Fibroblast of villous mesenchyme (primary cell): ENCODE data around the gene SAV1. TPM values are rescaled to one million over a fixed set of nuclear protein-coding genes. Genes with fewer than 3 reads are reported as not detected.
"Not testable (repeated sequence)": the region's sequence is repeated elsewhere in the genome, so short reads cannot be mapped to it uniquely, and the experiment has no call there.

Experiments
- DNase-seq: peaks from one replicate; pipeline ENCODE4 v3.0.0-alpha.2; 2010; ENCODE audit warnings: low read depth
- H3K4me3 ChIP-seq: 2 replicates; pipeline ENCODE4 v1.5.1; 2011; ENCODE audit warnings: low read depth, mild to moderate bottlenecking, low read length
- CTCF ChIP-seq: IDR thresholded peaks from 2 replicates; pipeline ENCODE4 v1.5.1; 2012; ENCODE audit warnings: low read depth, mild to moderate bottlenecking, low read length; ENCODE audit not compliant: insufficient read depth
- total RNA-seq: library from RNA; depleted of rRNA; stranded (reverse); fragments of >200 nt; gene quantifications from 2 replicates; pipeline ENCODE4 v1.2.3, GENCODE V29; 2012

Gene SAV1
- total RNA-seq, 1 donor: 53.5 TPM

GRCh38 chr14:50666772-50667683 is 1.1 kb downstream of the SAV1 start:
- peak; percentile 84 for DNase-seq
- TF ChIP-seq CTCF: no peak
- H3K4me3 ChIP-seq: peak overlapping the region; percentile 91

DNA sequence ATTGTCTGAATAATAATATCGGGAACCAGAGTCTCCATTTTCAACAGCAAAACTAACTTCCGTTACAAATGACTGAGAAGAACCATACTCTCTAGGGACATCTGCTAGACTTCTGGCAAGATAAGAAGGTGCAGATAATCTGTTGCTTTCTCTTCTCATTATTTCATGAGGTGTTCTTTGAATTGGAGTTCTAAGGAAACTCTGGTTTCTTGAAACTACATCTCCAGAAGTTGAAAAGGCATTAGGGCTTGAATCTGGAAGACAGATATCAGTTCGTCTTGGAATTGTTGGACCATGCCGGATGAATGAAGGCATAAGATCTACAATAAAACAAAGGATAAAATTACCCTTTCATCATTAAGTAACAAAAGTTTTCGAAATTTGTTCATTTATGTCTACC is 2.8 kb downstream of the SAV1 start:
- peak overlapping the region; percentile 91 for H3K4me3 ChIP-seq
- not testable (repeated sequence) for DNase-seq

- DNase-seq, H3K4me3 ChIP-seq: not testable (repeated sequence)
Observed at GRCh38 chr14:50664579-50664978, 3.5 kb downstream of the SAV1 start.

GRCh38 chr14:50659327-50659974 is 8.7 kb downstream of the SAV1 start:
- no peak overlapping the region for H3K4me3 ChIP-seq
- DNase-seq: no peak
- no peak for TF ChIP-seq CTCF

DNA sequence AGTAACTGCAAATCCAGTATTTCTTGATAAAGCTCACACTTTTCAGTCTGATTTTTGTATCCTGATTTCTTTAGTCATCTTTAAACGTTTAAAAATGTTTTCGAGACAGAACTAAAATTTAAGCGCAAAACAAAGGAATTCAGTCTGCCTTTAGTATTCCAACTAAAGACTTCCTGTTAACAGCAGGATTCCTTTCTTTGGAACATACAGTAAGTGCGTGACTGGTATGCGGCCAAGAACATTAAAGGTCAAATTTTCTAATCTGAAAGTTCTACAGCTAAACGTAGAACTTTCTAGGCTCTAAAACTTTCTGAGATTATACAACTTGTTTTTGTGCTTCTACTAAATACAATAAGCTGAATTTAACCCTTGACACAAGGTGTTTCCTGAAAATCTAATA is 9.9 kb downstream of the SAV1 start:
- H3K4me3 ChIP-seq: no peak overlapping the region

DNA sequence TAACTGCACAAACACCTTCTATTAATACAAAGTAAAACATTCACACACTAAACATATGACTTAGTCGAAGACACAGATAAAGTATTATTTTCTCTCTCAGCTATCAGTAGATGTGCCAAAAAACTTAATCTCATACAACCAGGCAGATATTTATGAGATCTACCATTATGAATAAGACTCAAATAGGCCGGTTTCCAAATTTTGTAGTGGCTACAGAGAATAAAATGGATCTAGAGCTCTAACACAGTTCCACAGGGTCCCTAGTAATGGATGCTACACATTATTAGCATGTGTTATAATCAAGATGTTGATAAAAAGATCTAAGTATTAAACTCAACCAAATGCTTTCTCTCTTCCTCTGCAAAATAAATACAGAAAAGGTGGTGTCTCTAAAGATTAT is 10.4 kb downstream of the SAV1 start:
- H3K4me3 ChIP-seq: no peak overlapping the region
- TF ChIP-seq CTCF: no peak
- DNase-seq: no peak

More for the DNA sequence above, 9.9 kb downstream of the SAV1 start:
- peak; percentile 72 for DNase-seq
- TF ChIP-seq CTCF: no peak

DNA sequence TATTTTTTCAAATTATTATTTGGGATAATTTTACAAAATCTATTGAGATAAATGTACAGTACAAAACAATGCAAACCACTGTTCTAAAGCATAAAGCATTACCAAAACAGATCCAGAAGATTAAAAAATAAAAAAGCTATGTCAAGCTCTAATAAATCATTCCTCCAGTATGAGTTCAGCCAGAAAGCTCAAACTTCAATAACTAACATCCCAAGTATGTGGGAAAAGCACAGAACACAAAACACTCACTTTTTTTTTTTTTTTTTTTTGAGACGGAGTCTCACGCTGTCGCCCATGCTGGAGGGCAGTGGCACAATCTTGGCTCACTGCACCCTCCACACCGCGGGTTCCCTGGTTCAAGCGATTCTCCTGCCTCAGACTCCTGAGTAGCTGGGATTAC is 11.3 kb downstream of the SAV1 start:
- DNase-seq: peak; percentile 20
- TF ChIP-seq CTCF: no peak
- H3K4me3 ChIP-seq: no peak overlapping the region
